AG08396 (cell line): ENCODE data around the gene LRRC57.

Source experiments
- DNase-seq: peaks from one replicate; pipeline ENCODE4 v3.0.0; 2012; ENCODE audit warnings: low spot score, mixed read lengths

The LRRC57 gene

GRCh38 chr15:42549741-42550392 lies 1.3 kb upstream of the LRRC57 start:
- DNase-seq = no peak

DNA sequence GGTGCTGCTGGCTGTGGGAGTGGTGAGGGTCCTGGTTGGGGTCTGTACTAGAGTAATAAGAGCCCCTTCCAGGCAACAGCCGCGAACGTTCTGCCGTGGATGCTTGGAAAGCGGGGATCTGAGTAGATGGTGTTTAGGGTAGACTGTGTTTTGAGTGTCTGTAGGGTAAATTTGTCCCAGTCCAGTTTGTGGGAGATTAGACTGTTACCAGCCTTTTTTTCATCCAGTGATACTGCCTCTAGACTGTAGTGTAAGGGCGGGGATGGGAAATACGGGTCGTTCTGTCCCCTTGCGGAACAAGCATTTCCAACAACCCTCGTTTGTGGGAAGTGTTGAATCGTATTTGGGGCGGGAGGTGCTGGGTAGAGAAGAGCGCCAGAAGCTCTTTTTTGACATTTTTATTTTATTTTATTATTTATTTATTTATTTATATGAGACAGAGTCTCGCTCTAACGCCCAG lies 469 bp upstream of the LRRC57 start:
- peak; percentile 34 for DNase-seq

DNA sequence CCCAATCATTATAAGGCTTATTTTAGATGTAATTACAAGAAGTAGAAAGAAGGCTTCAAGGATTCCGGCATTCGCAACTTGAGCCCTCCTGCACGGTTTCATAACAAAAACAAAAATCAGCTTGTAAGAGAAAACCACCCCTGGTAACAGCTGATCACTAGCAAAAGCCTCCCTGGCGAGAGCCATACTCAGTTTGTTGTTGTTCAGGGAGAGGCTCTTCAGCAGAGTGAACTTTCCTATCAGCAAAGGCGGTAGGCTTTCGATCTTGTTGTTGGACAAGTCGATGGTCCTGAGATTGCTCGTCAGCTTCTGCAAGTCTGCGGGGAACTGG lies 710 bp downstream of the LRRC57 start:
- peak; percentile 54 for DNase-seq

DNA sequence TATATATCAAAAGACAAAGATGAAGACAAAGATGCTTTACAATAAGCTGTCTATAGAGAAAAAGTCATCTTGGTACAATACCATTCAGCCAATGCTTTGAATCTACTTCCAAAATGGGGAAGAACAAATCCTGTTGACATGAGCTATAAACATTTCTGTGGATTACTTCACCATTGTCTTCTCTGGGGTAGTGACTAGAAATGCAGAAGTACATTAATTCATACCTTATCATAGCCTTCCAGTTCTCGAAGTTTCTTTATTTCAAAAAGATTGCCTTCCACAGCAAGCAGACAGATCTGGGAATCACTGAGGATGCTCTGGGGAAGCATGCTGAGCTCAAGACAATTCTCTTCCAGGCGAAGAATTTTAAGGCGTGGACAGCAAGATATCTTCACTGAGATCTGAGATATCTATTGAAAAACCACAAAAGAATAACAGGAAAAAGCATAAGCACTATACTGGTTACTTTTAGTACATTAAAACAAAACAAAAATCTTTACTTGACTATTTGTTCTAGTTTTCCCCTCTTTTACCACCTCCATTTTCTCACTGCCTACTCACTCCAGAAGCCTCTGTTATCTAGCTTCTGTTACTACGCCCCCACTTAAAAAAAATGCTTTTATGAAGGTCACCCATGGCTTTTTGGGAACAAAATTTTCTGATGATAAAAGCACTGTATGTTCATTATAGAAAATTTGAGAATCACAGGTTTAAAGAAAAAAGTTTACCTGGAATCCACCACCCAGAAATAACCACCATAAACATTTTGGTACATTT lies 3.6 kb downstream of the LRRC57 start:
- no peak for DNase-seq

DNA sequence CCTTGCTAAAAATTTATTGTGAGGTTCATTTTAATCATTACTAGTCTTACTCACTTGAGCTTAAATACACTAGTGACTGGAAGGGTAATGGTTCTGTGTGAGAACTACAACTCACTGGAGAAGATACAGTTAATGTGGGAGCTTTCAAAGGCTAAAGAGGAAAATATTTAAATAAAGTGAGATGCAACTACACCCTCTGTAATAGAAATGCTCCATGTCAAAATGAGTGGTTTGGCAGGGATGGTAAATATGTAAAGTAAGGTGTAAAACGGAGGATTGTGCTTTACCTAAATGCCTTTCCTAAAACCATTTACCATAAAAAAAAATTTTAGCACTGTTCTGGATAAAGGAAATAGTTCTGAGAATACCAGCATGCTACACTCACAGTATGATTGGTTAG lies 15.3 kb downstream of the LRRC57 start:
- no peak for DNase-seq

GRCh38 chr15:42528970-42529369 lies 19.6 kb downstream of the LRRC57 start:
- DNase-seq = no peak

- DNase-seq = no peak
Observed at GRCh38 chr15:42523331-42523730, 25.3 kb downstream of the LRRC57 start.

DNA sequence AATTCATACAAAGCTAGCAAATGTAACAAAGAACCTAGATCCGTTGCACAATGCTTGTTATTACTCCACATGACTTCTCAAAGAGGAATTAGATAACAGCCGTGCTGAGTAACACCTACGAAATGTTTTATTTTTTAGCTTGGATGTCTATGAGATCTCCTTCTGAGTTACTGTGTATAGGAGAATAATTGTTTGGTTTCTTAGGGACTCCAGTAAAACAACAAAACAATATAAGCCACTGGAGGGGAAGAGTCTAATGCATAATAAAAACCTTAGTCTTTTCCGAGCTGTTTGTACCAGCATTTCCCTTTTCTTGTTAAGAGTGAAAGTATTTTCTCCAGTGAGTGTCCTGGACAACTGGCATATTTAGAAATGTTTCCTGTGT lies 37.6 kb downstream of the LRRC57 start:
- DNase-seq = peak; percentile 39

DNA sequence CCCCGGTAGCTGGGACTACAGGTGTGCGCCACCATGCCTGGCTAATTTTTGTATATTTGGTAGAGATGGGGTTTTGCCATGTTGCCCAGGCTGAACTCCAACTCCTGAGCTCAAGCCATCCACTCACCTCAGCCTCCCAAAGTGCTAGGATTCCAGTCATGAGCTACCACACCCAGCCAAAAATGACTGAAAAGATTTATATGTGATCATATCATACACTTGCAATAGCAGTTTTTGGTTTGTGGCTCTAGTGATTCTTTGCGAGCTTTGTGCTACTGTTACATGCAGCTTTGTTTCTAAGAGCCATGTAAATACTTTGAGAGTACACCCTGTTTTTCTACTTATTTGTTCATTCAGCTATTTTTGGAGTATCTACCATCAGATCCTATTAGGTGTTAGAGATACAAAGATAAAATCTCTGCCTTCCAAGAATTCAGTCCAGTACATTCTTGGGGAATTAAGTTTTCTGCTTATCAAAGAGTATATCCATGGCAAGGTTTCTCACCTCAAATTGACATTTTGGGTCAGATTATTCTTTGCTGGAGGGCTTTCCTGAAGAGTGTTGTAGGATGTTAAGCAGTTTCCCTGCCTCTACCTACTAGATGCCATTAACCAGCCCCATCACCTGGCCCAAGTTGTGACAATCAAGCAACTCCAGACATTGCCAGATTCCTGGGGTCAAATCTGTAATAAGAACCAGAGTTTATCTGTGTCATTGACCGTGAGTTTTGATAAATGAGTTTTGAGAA lies 38.2 kb downstream of the LRRC57 start:
- DNase-seq = no peak

- DNase-seq = no peak
Observed at GRCh38 chr15:42508263-42508690, 40.3 kb downstream of the LRRC57 start.

DNA sequence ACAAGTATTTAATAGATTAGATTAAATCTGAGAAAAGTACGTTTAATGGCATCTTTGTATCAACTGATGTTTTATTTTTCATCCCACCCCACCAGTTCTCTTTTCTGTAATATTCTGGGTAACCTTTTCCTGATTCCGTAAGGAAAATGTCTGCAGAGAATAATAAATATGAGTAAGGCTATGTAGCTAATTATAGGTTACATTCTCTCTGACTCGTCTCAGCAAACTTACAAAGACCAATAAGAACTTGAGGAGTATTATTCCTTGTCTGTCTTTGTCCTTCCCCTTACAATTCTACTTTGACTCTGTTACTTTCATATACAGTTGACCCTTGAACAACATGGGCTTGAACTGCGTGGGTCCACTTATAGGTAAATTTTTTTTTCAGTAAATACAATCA lies 41.1 kb downstream of the LRRC57 start:
- no peak for DNase-seq

DNA sequence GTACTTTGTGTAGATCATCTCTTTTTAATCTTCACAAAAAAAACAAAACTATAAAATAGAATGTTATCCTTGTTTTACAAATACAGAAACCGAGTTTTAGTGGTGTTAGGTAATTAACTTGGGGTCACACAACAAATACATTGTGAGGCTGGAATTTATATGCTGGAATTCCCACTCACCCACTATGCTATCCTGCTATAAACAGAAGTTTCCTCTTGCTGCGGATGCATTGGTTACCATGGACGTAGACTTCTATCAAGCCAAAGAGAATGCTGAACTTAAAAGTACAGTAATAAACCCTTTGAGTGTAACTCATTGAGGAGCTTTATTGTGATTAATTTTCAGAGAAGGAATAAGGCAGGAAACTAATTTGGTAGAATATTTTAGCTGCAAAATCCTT lies 44.0 kb downstream of the LRRC57 start:
- no peak for DNase-seq

GRCh38 chr15:42503825-42504224 lies 44.8 kb downstream of the LRRC57 start:
- no peak for DNase-seq

DNA sequence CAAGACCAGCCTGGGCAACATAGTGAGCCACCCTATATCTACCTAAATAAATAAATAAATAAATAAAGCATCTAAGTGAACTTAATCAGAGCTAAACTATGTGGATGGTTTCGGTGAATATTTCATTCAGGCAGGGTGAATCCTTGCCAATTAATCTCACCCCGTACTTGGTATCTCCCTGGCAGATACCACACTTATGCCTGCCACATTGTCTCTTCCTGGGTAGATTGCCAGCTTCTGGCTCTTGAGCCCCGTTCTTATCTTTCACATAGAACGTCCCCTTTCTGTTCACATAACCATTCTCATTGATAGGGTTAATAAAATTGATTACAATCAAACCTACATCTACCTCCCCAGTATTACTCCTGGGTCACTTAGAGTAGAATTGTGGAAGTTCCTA lies 46.1 kb downstream of the LRRC57 start:
- DNase-seq = no peak

DNA sequence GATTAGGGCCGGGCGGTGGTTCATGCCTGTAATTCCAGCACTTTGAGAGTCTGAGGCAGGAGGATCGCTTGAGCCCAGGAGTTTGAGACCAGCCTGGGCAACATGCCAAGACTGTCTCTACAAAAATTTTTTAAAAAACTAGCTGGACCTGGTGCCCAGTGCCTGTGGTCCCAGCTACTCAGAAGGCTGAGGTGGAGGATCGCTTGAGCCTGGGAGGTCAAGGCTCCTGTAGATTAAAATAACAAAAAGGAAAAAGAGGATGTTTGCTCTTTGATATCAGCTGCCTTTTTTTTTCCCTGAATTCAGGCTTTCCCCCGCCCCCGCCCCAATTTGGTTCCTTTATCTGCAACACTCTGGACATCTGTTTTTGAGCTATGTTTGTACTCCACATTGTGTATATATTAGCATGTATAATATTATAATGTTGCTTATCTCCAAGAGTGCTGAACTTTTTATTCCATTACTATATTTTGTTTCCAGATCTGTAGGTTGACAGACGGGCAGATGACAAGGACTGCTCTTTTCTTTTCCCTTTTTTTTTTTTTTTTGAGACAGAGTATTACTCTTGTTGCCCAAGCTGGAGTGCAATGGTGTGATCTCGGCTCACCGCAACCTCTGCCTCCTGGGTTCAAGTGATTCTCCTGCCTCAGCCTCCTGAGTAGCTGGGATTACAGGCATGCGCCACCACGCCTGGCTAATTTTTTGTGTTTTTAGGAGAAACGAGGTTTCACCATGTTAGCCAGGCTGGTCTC lies 48.6 kb downstream of the LRRC57 start:
- DNase-seq = no peak

- no peak for DNase-seq
Observed at GRCh38 chr15:42498212-42499068, 50.2 kb downstream of the LRRC57 start.

GRCh38 chr15:42495361-42496212 lies 53.0 kb downstream of the LRRC57 start, which contains the start of gene SNAP23:
Gene SNAP23 (plus strand): TSS chr15:42495634. CDS start chr15:42511847, 16,213 bp downstream.
- DNase-seq = peak; percentile 97

- peak; percentile 54 for DNase-seq
Observed at GRCh38 chr15:42494998-42495360, 53.6 kb downstream of the LRRC57 start.

DNA sequence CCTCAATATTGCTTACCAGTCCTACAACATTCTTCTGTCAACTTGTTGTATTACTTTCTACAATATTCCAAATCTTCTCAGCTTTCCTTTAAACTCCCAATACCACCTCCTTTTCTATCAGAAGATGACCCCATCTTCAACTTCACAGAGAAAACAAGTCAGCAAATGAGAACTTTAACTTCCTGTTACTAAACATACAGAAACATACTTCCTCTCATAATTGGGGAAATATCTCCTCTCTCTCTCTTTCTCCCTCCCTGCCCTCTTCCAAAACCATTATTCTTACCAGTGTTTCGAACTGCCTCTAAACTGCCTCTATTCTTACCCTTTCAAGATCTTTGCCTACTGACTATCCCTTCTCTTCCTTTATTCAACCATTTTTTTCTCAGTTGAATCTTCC lies 54.9 kb downstream of the LRRC57 start:
- no peak for DNase-seq

- peak; percentile 85 for DNase-seq
Observed at GRCh38 chr15:42491539-42492225, 56.9 kb downstream of the LRRC57 start.
